HEK293 (cell line): Measurements from ENCODE around the gene HDHD3.

Experiments used
- CTCF ChIA-PET: fragments of 350-600 bp; formaldehyde crosslinking; extraction: SDS; loops from one replicate; lab custom pipeline; 2021; ENCODE audit warnings: antibody characterized with exemption; lab: Yijun Ruan, JAX
- POLR2A ChIA-PET: fragments of 300-600 bp; formaldehyde crosslinking; extraction: SDS; loops from one replicate; lab custom pipeline; 2020; ENCODE audit warnings: antibody characterized with exemption, inconsistent platforms; lab: Yijun Ruan, JAX
- H3K27ac ChIP-seq: fragments of 200-500 bp; sonication (Bioruptor generic); 2 replicates; pipeline ENCODE4 v1.5.1; 2014; ENCODE audit warnings: low read depth, low read length, control low read depth, inconsistent platforms; ENCODE audit errors: extremely low read depth
- H3K36me3 ChIP-seq, 2 experiments: fragments of 200-500 bp in 1 of 2; sonication (Bioruptor generic) in 1 of 2; 1 replicate in 1 of 2; 2 replicates in 1 of 2; pipeline ENCODE4 v1.5.1; 2014 to 2017; ENCODE audit warnings: inconsistent platforms in 2 of 2, low read length in 2 of 2; ENCODE audit not compliant: control insufficient read depth in 2 of 2, insufficient read depth in 1 of 2
- H3K4me1 ChIP-seq: fragments of 200-500 bp; sonication (Bioruptor generic); 2 replicates; pipeline ENCODE4 v1.5.1; 2014; ENCODE audit warnings: mild to moderate bottlenecking, low read length, inconsistent platforms; ENCODE audit not compliant: control insufficient read depth, insufficient read depth
- H3K4me3 ChIP-seq: 2 replicates; pipeline ENCODE4 v1.5.1; 2011; ENCODE audit warnings: low read depth, mild to moderate bottlenecking, control low read depth, low read length, moderate library complexity
- H3K9me3 ChIP-seq: fragments of 200-500 bp; sonication (Bioruptor generic); 2 replicates; pipeline ENCODE4 v1.5.1; 2014; ENCODE audit warnings: low read depth, low read length, inconsistent platforms; ENCODE audit not compliant: control insufficient read depth, insufficient read depth
- BCL6B ChIP-seq: fragments of 450-650 bp; formaldehyde crosslinking; IDR thresholded peaks from 2 replicates; pipeline ENCODE4 v1.5.1; 2017; ENCODE audit warnings: missing biosample characterization, missing genetic modification characterization
- EGR2 ChIP-seq: fragments of 450-650 bp; formaldehyde crosslinking; IDR thresholded peaks from 2 replicates; pipeline ENCODE4 v1.5.1; 2016; ENCODE audit warnings: low read depth, missing biosample characterization, missing genetic modification characterization
- FEZF1 ChIP-seq: fragments of 450-650 bp; formaldehyde crosslinking; IDR thresholded peaks from 2 replicates; pipeline ENCODE4 v1.5.1; 2016; ENCODE audit warnings: missing biosample characterization, missing genetic modification characterization
- GFI1B ChIP-seq: fragments of 450-650 bp; formaldehyde crosslinking; IDR thresholded peaks from 2 replicates; pipeline ENCODE4 v1.5.1; 2016; ENCODE audit warnings: missing biosample characterization, missing genetic modification characterization
- GLI4 ChIP-seq: fragments of 450-650 bp; formaldehyde crosslinking; IDR thresholded peaks from 2 replicates; pipeline ENCODE4 v1.5.1; 2016; ENCODE audit warnings: missing biosample characterization, missing genetic modification characterization
- GLIS1 ChIP-seq: fragments of 450-650 bp; formaldehyde crosslinking; IDR thresholded peaks from 2 replicates; pipeline ENCODE4 v1.5.1; 2016; ENCODE audit warnings: missing biosample characterization, missing genetic modification characterization
- IKZF3 ChIP-seq: fragments of 450-650 bp; IDR thresholded peaks from 2 replicates; pipeline ENCODE4 v1.5.0; 2018; ENCODE audit warnings: missing biosample characterization, mild to moderate bottlenecking, missing genetic modification characterization, moderate library complexity
- OSR2 ChIP-seq: fragments of 450-650 bp; formaldehyde crosslinking; IDR thresholded peaks from 2 replicates; pipeline ENCODE4 v1.5.1; 2016; ENCODE audit warnings: missing biosample characterization, missing genetic modification characterization
- SP2 ChIP-seq: fragments of 450-650 bp; formaldehyde crosslinking; IDR thresholded peaks from 2 replicates; pipeline ENCODE4 v1.5.1; 2016; ENCODE audit warnings: missing biosample characterization, missing genetic modification characterization
- ZBTB17 ChIP-seq: fragments of 450-650 bp; formaldehyde crosslinking; IDR thresholded peaks from 2 replicates; pipeline ENCODE4 v1.5.1; 2016; ENCODE audit warnings: missing biosample characterization, missing genetic modification characterization
- ZFHX2 ChIP-seq: fragments of 450-650 bp; formaldehyde crosslinking; conservative IDR thresholded peaks from 2 replicates; pipeline ENCODE4 v1.5.1; 2016; ENCODE audit warnings: missing biosample characterization, missing genetic modification characterization
- ZIC2 ChIP-seq: fragments of 450-650 bp; formaldehyde crosslinking; IDR thresholded peaks from 2 replicates; pipeline ENCODE4 v1.5.1; 2016; ENCODE audit warnings: missing biosample characterization, missing genetic modification characterization
- ZNF140 ChIP-seq: fragments of 450-650 bp; formaldehyde crosslinking; IDR thresholded peaks from 2 replicates; pipeline ENCODE4 v1.5.1; 2016; ENCODE audit warnings: missing biosample characterization, missing genetic modification characterization
- ZNF169 ChIP-seq: fragments of 450-650 bp; formaldehyde crosslinking; IDR thresholded peaks from 2 replicates; pipeline ENCODE4 v1.5.1; 2016; ENCODE audit warnings: missing biosample characterization, missing genetic modification characterization
- ZNF184 ChIP-seq: fragments of 450-650 bp; IDR thresholded peaks from 2 replicates; pipeline ENCODE4 v1.5.1; 2018; ENCODE audit warnings: missing biosample characterization, mild to moderate bottlenecking, missing genetic modification characterization
- ZNF24 ChIP-seq: fragments of 450-650 bp; formaldehyde crosslinking; IDR thresholded peaks from 2 replicates; pipeline ENCODE4 v1.5.1; 2016; ENCODE audit warnings: missing biosample characterization, missing genetic modification characterization
- ZNF266 ChIP-seq: fragments of 450-650 bp; formaldehyde crosslinking; IDR thresholded peaks from 2 replicates; pipeline ENCODE4 v1.5.1; 2016; ENCODE audit warnings: missing biosample characterization, missing genetic modification characterization, low read depth
- ZNF274 ChIP-seq, 2 experiments: fragments of 200-500 bp in 1 of 2; fragments of 450-650 bp in 1 of 2; sonication (Bioruptor generic) in 1 of 2; formaldehyde crosslinking in 1 of 2; IDR thresholded peaks; 2 replicates each; pipeline versions ENCODE4 v1.5.1 to v1.6.1; 2014 to 2016; ENCODE audit warnings: borderline replicate concordance in 1 of 2, inconsistent platforms in 1 of 2, low read length in 1 of 2, missing biosample characterization in 1 of 2, missing genetic modification characterization in 1 of 2
- ZNF302 ChIP-seq: fragments of 450-650 bp; formaldehyde crosslinking; IDR thresholded peaks from 2 replicates; pipeline ENCODE4 v1.5.1; 2016; ENCODE audit warnings: missing biosample characterization, missing genetic modification characterization, low read depth
- ZNF311 ChIP-seq: fragments of 450-650 bp; formaldehyde crosslinking; IDR thresholded peaks from 2 replicates; pipeline ENCODE4 v1.5.1; 2017; ENCODE audit warnings: missing biosample characterization, missing genetic modification characterization, borderline replicate concordance
- ZNF350 ChIP-seq: fragments of 450-650 bp; formaldehyde crosslinking; IDR thresholded peaks from 2 replicates; pipeline ENCODE4 v1.5.0; 2017; ENCODE audit warnings: missing biosample characterization, mild to moderate bottlenecking, missing genetic modification characterization
- ZNF529 ChIP-seq: fragments of 450-650 bp; formaldehyde crosslinking; IDR thresholded peaks from 2 replicates; pipeline ENCODE4 v1.5.1; 2017; ENCODE audit warnings: missing genetic modification characterization, missing biosample characterization; ENCODE audit not compliant: insufficient replicate concordance
- ZNF624 ChIP-seq: fragments of 450-650 bp; formaldehyde crosslinking; IDR thresholded peaks from 2 replicates; pipeline ENCODE4 v1.5.1; 2017; ENCODE audit warnings: missing biosample characterization, missing genetic modification characterization
- ZNF626 ChIP-seq: fragments of 450-650 bp; sonication (Bioruptor Pico); formaldehyde crosslinking; IDR thresholded peaks from 2 replicates; pipeline ENCODE4 v1.5.1; 2018; ENCODE audit warnings: missing biosample characterization, missing genetic modification characterization, inconsistent platforms
- ZNF629 ChIP-seq: fragments of 450-650 bp; formaldehyde crosslinking; IDR thresholded peaks from 2 replicates; pipeline ENCODE4 v1.5.1; 2017; ENCODE audit warnings: missing biosample characterization, missing genetic modification characterization
- ZNF645 ChIP-seq: fragments of 450-650 bp; formaldehyde crosslinking; IDR thresholded peaks from 2 replicates; pipeline ENCODE4; 2016; ENCODE audit warnings: missing biosample characterization, missing genetic modification characterization
- TF ChIP-seq, protein P1 (sequence below): fragments of 450-650 bp; formaldehyde crosslinking; IDR thresholded peaks from 2 replicates; pipeline ENCODE4 v1.5.1; 2016; ENCODE audit warnings: missing biosample characterization, missing genetic modification characterization
- TF ChIP-seq, protein P2 (sequence below): fragments of 450-650 bp; formaldehyde crosslinking; IDR thresholded peaks from 2 replicates; pipeline ENCODE4 v1.5.1; 2017; ENCODE audit warnings: missing biosample characterization, missing genetic modification characterization
- TF ChIP-seq, protein P3 (sequence below): fragments of 450-650 bp; formaldehyde crosslinking; IDR thresholded peaks from 2 replicates; pipeline ENCODE4 v1.5.1; 2016; ENCODE audit warnings: missing biosample characterization, missing genetic modification characterization, low read depth

Gene HDHD3

DNA sequence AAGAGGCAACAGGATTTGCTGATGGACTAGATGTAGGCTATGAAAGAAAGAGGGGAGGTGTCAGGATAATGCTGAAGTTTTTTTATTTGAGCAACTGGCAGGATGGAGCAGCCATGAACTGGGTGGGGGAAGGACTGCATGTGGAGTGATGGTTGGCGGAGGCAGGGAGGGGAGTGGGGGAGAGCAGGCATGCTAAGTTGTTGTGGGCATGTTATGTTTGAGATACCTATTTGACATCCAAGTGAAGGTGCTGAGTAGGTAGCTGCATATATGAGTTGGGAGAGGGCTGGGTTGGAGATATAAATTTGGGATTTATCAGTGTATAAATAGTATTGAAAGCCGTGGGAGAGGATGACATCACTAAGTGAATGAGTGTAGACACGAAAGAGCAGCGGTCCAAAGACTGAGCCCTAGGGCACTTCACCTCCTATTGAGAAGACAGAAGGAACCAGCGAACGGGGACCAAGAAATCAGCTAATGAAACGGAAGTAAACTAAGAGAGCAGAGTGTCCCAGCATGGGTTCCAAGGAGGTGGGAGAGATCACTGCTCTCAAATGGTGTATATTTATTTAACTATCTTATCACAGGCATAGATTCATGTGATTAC, 20.0 kb downstream of the HDHD3 start:
- POLR2A ChIA-PET, result interaction anchor here (0.5 to 1.6 kb wide), 5 partner anchors 11 to 54 kb away, joined by 3 to 7 read pairs (median 4); partner anchors contain the start of genes C9orf43, POLE3 and WDR31
- Histone ChIP-seq H3K27ac (no peak overlapping the region), H3K9me3 (no peaks in the 10 kb centered on the region), H3K4me3 (no peak overlapping the region), H3K4me1 (no peaks in the 10 kb centered on the region), H3K36me3 (no peaks in the 10 kb centered on the region)
- CTCF ChIA-PET, result interaction anchor here (1.0 to 1.1 kb wide), 2 partner anchors 45 to 48 kb away, joined by 4 to 5 read pairs; no protein-coding TSS in a partner anchor
- TF ChIP-seq ZNF311 (tag by site-specific recombination) (no peak), ZNF624 (no peak), GLIS1 (peak; percentile 63), GFI1B (tag by site-specific recombination) (no peak), GLI4 (tag by site-specific recombination) (no peak), ZNF645 (tag by site-specific recombination) (no peak), ZBTB17 (tag by site-specific recombination) (0 out of 2 replicates have a peak, but pooled peaks have one; percentile 15), ZNF274 (IDR thresholded peaks at IDR 0.05; ENCODE audit: low read length) (no peak), ZNF274 (tag by site-specific recombination; IDR thresholded peaks at IDR 0.05; ENCODE audit: borderline replicate concordance) (no peak), ZNF169 (tag by site-specific recombination) (no peak), ZFHX2 (tag by site-specific recombination) (0 out of 2 replicates have a peak, but pooled peaks have one; percentile 35), ZNF184 (no peak), ZNF629 (peak; percentile 60), BCL6B (tag by site-specific recombination) (no peak), IKZF3 (tag by site-specific recombination) (no peak), ZNF140 (no peak), FEZF1 (tag by site-specific recombination) (peak; percentile 57; the same call in 1 of the 2 replicates), ZIC2 (tag by site-specific recombination) (peak; percentile 77), SP2 (tag by site-specific recombination) (no peak), OSR2 (tag by site-specific recombination) (peak; percentile 11; the same call in 1 of the 2 replicates), ZNF529 (tag by site-specific recombination) (no peak), ZNF302 (tag by site-specific recombination) (no peak), ZNF266 (tag by site-specific recombination) (no peak), ZNF626 (tag by site-specific recombination) (no peak), ZNF24 (tag by site-specific recombination) (no peak), ZNF350 (tag by site-specific recombination) (no peak), EGR2 (tag by site-specific recombination) (0 out of 2 replicates have a peak, but pooled peaks have one; percentile 20)
- TF ChIP-seq, protein P1, sequence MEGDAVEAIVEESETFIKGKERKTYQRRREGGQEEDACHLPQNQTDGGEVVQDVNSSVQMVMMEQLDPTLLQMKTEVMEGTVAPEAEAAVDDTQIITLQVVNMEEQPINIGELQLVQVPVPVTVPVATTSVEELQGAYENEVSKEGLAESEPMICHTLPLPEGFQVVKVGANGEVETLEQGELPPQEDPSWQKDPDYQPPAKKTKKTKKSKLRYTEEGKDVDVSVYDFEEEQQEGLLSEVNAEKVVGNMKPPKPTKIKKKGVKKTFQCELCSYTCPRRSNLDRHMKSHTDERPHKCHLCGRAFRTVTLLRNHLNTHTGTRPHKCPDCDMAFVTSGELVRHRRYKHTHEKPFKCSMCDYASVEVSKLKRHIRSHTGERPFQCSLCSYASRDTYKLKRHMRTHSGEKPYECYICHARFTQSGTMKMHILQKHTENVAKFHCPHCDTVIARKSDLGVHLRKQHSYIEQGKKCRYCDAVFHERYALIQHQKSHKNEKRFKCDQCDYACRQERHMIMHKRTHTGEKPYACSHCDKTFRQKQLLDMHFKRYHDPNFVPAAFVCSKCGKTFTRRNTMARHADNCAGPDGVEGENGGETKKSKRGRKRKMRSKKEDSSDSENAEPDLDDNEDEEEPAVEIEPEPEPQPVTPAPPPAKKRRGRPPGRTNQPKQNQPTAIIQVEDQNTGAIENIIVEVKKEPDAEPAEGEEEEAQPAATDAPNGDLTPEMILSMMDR (tag by site-specific recombination), result no peak
- TF ChIP-seq, protein P2, sequence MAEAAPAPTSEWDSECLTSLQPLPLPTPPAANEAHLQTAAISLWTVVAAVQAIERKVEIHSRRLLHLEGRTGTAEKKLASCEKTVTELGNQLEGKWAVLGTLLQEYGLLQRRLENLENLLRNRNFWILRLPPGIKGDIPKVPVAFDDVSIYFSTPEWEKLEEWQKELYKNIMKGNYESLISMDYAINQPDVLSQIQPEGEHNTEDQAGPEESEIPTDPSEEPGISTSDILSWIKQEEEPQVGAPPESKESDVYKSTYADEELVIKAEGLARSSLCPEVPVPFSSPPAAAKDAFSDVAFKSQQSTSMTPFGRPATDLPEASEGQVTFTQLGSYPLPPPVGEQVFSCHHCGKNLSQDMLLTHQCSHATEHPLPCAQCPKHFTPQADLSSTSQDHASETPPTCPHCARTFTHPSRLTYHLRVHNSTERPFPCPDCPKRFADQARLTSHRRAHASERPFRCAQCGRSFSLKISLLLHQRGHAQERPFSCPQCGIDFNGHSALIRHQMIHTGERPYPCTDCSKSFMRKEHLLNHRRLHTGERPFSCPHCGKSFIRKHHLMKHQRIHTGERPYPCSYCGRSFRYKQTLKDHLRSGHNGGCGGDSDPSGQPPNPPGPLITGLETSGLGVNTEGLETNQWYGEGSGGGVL (tag by site-specific recombination), result peak; percentile 53; the same call in 1 of the 2 replicates
- TF ChIP-seq, protein P3, sequence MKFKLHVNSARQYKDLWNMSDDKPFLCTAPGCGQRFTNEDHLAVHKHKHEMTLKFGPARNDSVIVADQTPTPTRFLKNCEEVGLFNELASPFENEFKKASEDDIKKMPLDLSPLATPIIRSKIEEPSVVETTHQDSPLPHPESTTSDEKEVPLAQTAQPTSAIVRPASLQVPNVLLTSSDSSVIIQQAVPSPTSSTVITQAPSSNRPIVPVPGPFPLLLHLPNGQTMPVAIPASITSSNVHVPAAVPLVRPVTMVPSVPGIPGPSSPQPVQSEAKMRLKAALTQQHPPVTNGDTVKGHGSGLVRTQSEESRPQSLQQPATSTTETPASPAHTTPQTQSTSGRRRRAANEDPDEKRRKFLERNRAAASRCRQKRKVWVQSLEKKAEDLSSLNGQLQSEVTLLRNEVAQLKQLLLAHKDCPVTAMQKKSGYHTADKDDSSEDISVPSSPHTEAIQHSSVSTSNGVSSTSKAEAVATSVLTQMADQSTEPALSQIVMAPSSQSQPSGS (tag by site-specific recombination), result 0 out of 2 replicates have a peak, but pooled peaks have one; percentile 10
